Sigmoid colon (tissue), 4 donors: ENCODE results near the gene WDR74.

Experiments used
- EP300 ChIP-seq, 4 donors: sonication (generic); formaldehyde crosslinking; IDR thresholded peaks; one replicate each; pipeline ENCODE4 v1.6.1; 2017; ENCODE audit warnings: antibody characterized with exemption in 4 of 4
- POLR2A ChIP-seq, 2 donors: fragments of 450-650 bp; IDR thresholded peaks; one replicate each; pipeline ENCODE4 v1.6.1; 2016; ENCODE audit warnings: antibody characterized with exemption in 2 of 2, mild to moderate bottlenecking in 2 of 2, moderate library complexity in 2 of 2
- POLR2AphosphoS5 ChIP-seq, 4 donors: sonication (generic); formaldehyde crosslinking; IDR thresholded peaks; one replicate each; pipeline ENCODE4 v1.6.1; 2017; ENCODE audit warnings: antibody characterized with exemption in 4 of 4
- TF ChIP-seq, protein P1 (sequence below), 4 experiments: fragments of 450-650 bp in 3 of 4; fragments of 200-600 bp in 1 of 4; IDR thresholded peaks; one replicate each; pipeline ENCODE4 v1.5.1; 2016 to 2019; ENCODE audit warnings: antibody characterized with exemption in 4 of 4, mild to moderate bottlenecking in 3 of 4, moderate library complexity in 2 of 4

DNA sequence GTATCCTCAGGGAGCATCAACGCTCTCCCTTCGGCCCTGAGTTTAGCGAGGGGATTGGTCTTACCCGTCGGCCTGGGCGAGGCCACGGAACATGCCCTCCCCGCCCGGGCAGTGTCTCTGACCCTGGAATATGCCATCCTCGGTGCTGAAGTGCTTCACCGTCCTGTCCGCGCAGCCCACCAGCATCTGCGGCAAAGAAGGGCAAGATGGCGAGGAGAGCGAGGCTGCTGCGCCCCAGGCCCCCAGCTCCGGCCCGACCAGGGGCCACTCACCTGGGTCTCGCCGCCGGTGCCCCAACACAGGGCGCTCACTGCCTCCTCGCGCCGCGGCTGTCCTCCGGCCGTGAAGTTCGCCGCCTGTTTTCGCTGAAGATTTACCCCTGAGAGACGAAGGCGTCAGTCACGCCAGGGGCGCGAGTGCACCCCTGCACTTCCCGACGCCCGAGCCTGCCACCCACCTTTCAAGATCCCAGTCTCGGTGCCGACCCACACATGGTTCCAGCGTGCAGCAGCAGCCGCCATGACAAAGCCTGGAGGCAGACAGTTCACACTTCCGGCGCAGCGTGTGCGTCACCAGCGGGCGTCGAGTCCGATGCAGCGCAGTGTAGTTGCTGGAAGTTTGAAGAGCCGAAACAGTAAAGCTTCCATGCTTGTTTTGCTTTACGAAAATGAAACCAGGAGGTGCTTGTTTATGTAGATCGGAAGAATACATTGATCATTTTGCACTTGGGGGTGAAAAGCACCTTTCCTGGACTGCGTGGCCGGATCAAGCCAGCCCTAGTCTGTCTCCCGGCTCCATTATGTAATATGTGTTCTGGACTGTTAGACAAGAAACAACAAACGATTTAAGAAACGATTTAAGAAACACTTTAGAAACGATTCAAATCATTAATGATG lies at the start of gene WDR74:
- peak; percentile 79 to 87 for TF ChIP-seq POLR2A (IDR thresholded peaks at IDR 0.05)
- TF ChIP-seq POLR2AphosphoS5 (IDR thresholded peaks at IDR 0.05): peak; percentile 98 to 99 (median 98)
- TF ChIP-seq, protein P1, sequence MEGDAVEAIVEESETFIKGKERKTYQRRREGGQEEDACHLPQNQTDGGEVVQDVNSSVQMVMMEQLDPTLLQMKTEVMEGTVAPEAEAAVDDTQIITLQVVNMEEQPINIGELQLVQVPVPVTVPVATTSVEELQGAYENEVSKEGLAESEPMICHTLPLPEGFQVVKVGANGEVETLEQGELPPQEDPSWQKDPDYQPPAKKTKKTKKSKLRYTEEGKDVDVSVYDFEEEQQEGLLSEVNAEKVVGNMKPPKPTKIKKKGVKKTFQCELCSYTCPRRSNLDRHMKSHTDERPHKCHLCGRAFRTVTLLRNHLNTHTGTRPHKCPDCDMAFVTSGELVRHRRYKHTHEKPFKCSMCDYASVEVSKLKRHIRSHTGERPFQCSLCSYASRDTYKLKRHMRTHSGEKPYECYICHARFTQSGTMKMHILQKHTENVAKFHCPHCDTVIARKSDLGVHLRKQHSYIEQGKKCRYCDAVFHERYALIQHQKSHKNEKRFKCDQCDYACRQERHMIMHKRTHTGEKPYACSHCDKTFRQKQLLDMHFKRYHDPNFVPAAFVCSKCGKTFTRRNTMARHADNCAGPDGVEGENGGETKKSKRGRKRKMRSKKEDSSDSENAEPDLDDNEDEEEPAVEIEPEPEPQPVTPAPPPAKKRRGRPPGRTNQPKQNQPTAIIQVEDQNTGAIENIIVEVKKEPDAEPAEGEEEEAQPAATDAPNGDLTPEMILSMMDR (IDR thresholded peaks at IDR 0.05): no peak
- TF ChIP-seq EP300 (IDR thresholded peaks at IDR 0.05): peak in 1 of 4 donors; percentile 46
